Lung (tissue), 12 donors: ENCODE results near the gene APPL2. TPM values are rescaled to one million over a fixed set of nuclear protein-coding genes. Genes with fewer than 3 reads are reported as not detected.

Experiments used
- ATAC-seq: fragments of 200-7000 bp; cut with Tn5 transposase; one replicate; pipeline ENCODE4 v1.9.1; 2020; ENCODE audit warnings: moderate number of reproducible peaks; ENCODE audit not compliant: insufficient read depth, low FRiP score
- DNase-seq, 3 donors: peaks; one replicate each; pipeline ENCODE4 v3.0.0-alpha.2; 2013 to 2017
- H3K27ac ChIP-seq, 2 donors: one replicate each; pipeline ENCODE4 v1.5.1; 2013; ENCODE audit warnings: mild to moderate bottlenecking in 2 of 2, moderate library complexity in 2 of 2, control low read depth in 1 of 2, inconsistent platforms in 1 of 2, low read depth in 1 of 2, low read length in 1 of 2
- H3K27me3 ChIP-seq, 3 donors: one replicate each; pipeline ENCODE4 v1.5.1; 2013; ENCODE audit warnings: low read length in 2 of 3; ENCODE audit not compliant: control insufficient read depth in 3 of 3, insufficient read depth in 3 of 3
- H3K36me3 ChIP-seq, 4 donors: one replicate each; pipeline ENCODE4 v1.5.1; 2013; ENCODE audit warnings: low read length in 4 of 4, mild to moderate bottlenecking in 1 of 4, moderate library complexity in 1 of 4; ENCODE audit not compliant: control insufficient read depth in 4 of 4, insufficient read depth in 4 of 4
- H3K4me1 ChIP-seq, 5 donors: one replicate each; pipeline ENCODE4 v1.5.1; 2013; ENCODE audit warnings: low read length in 5 of 5, mild to moderate bottlenecking in 2 of 5, moderate library complexity in 1 of 5; ENCODE audit not compliant: control insufficient read depth in 5 of 5, insufficient read depth in 5 of 5
- H3K4me3 ChIP-seq: one replicate; pipeline ENCODE4 v1.5.1; 2013; ENCODE audit warnings: mild to moderate bottlenecking, control low read depth, moderate library complexity
- H3K9ac ChIP-seq, 2 donors: one replicate each; pipeline ENCODE4 v1.5.1; 2013; ENCODE audit warnings: low read length in 2 of 2, control low read depth in 1 of 2; ENCODE audit not compliant: insufficient read depth in 1 of 2
- H3K9me3 ChIP-seq, 4 donors: one replicate each; pipeline ENCODE4 v1.5.1; 2013; ENCODE audit warnings: low read length in 3 of 4, mild to moderate bottlenecking in 1 of 4, moderate library complexity in 1 of 4; ENCODE audit not compliant: control insufficient read depth in 4 of 4, insufficient read depth in 3 of 4
- CTCF ChIP-seq: IDR thresholded peaks from 2 replicates; pipeline ENCODE4 v1.5.1; 2012; ENCODE audit warnings: mild to moderate bottlenecking; ENCODE audit errors: control extremely low read depth, extremely low read depth
- WGBS, 2 donors: extraction: QIAGEN DNeasy Blood & Tissue Kit; methylation state at CpG; one replicate each; pipeline ENCODE4 v1.1.7; 2013; 5-methylcytosine and 5-hydroxymethylcytosine counted together
- polyA plus RNA-seq, 2 donors: library from polyadenylated mRNA; stranded (reverse); fragments of 200-250 nt; gene quantifications; one replicate each; pipeline ENCODE4 v1.2.1, GENCODE V29; 2013
- total RNA-seq, 2 donors: library from RNA; depleted of rRNA in 1 of 2; stranded (reverse); fragments of >200 nt in 1 of 2; gene quantifications; one replicate each; pipeline ENCODE4 v1.2.1, GENCODE V29; 2014 to 2021
- donor health status: control.
- donor health status: control.
- donor health status: Bipolar disorder and iron deficiency.
- donor health status: healthy.
- donor health status: DM: yes; HTN: yes; CAD: no.

Gene APPL2
- total and polyA plus RNA-seq, 4 donors: 11.8 to 89.5 (median 26.5) TPM

DNA sequence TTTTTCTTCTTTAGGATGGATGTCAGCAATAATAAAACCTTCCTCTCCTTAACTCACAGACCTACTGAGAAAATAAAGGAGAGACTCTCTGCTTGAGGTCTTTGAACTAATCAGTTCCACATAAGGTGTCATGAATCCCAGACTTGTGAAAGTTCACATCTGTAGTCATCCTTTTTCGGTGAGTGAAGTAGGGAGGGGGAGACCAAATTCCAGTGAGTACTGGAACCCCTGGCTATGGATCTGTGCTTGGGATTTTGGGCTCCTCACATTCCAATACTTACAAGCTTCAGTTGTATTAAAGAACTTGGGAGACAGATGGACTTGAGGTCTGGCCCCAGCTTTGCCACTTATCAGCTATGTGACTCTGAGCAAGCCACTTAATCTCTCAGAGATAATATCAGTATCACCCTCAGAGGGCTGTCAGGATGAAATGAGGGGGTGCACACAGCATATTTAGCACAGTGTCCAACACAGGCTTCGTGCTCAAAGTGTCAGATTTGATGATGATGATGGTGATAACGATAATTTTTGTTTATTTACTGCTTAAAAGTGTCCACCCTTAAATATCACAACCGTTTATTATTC lies 34.8 kb upstream of the APPL2 start:
- 64 to 82% methylated on average over 4 of the region's 4 CpGs for WGBS, 2 donors
- H3K9ac ChIP-seq: no peak overlapping the region
- H3K4me3 ChIP-seq: no peak overlapping the region
- no peak for DNase-seq
- H3K36me3 ChIP-seq: no peaks in the 10 kb centered on the region
- no peaks in the 10 kb centered on the region for H3K27me3 ChIP-seq
- no peak for ATAC-seq
- TF ChIP-seq CTCF: no peak
- no peak overlapping the region for H3K27ac ChIP-seq
- no peaks in the 10 kb centered on the region for H3K4me1 ChIP-seq
- peaks cover 0 to 3% (median 0%) of the 10 kb centered on the region in 4 donors for H3K9me3 ChIP-seq

DNA sequence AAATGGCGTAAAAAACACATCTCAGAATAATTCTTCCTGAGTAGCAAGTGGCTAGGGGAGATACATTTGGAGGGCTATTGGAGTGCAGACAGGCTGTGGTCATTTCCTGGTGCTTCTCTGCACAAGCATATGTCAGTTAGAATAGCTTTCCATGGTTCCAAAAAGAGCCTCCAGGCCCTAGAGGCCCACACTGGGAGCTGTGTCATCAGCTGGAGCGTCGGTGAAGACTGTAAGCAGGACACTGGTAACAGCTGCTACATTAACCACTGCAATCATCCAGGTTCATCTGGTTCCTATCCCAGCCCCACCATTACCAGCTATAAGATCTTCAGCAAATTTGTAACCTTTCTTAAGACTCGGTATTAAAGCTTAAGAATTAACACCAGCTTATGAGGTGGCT lies 31.7 kb upstream of the APPL2 start:
- Histone ChIP-seq H3K27ac (no peak overlapping the region), H3K9me3 (no peaks in the 10 kb centered on the region), H3K4me3 (no peak overlapping the region), H3K27me3 (no peaks in the 10 kb centered on the region), H3K4me1 (no peaks in the 10 kb centered on the region), H3K9ac (no peak overlapping the region), H3K36me3 (no peaks in the 10 kb centered on the region)
- ATAC-seq (no peak), DNase-seq (peak in 2 of 3 donors; percentile 15 to 19)
- TF ChIP-seq CTCF: no peak
- WGBS, 2 donors: 87 to 89% methylated on average over 4 of the region's 4 CpGs

GRCh38 chr12:105264771-105265170 lies 28.8 kb upstream of the APPL2 start:
- no peaks in the 10 kb centered on the region for H3K36me3 ChIP-seq
- ATAC-seq (no peak), DNase-seq (no peak)
- 91 to 93% methylated on average over 4 of the region's 4 CpGs for WGBS, 2 donors
- H3K27me3 ChIP-seq: no peaks in the 10 kb centered on the region
- no peak for TF ChIP-seq CTCF
- no peak overlapping the region for H3K27ac ChIP-seq
- H3K9ac ChIP-seq: no peak overlapping the region
- H3K4me1 ChIP-seq: no peaks in the 10 kb centered on the region
- no peak overlapping the region for H3K4me3 ChIP-seq
- no peaks in the 10 kb centered on the region for H3K9me3 ChIP-seq
